ENCODE results near the gene THAP3. TPM values are rescaled to one million over a fixed set of nuclear protein-coding genes. Genes with fewer than 3 reads are reported as not detected.

The THAP3 gene
- total and polyA plus RNA-seq, 9 of the 15 experiments (the other 6 are each of a cell fraction or from before 2014, with no cell fraction given), result 1.9 to 31.2 (median 18.2) TPM

DNA sequence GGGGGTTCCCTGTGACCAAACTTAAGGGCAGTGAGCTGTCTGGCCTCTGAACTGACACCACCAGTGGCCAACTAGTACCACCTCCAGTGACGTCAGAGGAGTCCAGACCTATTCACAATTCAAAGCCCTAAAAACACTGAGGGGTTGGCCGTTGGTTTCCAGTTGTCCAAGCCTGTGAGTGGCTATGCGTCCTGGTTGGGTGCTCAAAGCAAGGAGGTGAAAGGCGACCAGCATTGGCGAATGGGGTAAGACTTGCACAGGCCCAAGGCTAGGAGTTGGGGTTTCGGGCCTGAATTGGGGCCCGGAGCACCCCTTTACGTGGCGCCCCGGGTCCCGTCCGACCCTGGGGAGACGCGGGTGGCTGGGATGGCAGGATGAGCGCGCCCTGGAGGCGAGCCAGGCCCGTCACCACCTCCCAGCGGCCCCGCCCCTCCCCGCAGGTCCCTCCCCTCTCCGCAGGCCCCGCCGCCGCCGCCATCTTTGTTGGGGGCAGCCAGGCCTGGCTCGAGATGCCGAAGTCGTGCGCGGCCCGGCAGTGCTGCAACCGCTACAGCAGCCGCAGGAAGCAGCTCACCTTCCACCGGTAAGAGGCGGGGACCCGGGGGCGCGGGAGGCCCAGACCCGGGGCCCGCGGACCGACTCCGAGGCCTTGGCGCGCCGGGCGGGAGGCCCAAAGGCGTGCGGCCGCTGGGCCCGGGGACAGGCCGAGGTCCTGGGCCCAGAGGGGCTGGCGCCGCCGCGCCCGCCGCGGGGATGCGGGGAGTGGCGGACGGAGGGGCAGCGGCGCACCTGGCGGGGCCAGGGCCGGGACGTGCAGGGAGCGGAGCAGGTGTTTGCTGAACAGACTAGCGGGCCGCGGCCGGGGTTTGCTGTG is at the start of gene THAP3 (continued):
- TF ChIP-seq, protein P1, sequence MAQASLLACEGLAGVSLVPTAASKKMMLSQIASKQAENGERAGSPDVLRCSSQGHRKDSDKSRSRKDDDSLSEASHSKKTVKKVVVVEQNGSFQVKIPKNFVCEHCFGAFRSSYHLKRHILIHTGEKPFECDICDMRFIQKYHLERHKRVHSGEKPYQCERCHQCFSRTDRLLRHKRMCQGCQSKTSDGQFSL (CRISPR knock-in tag; IDR thresholded peaks at IDR 0.05), result no peak; the same call in 1 of the 2 replicates
- TF ChIP-seq, protein P1 (tag; IDR thresholded peaks at IDR 0.05), result no peak
- TF ChIP-seq ZBED1 (IDR thresholded peaks at IDR 0.05) (peak; percentile 15; the same call in 1 of the 2 replicates), ATF1 (CRISPR knock-in tag; IDR thresholded peaks at IDR 0.05) (peak; percentile 47; the same call in 1 of the 2 replicates), ATF1 (tag; IDR thresholded peaks at IDR 0.05) (peak; percentile 94), SUPT5H (IDR thresholded peaks at IDR 0.05) (peak; percentile 83), ZNF431 (CRISPR knock-in tag; IDR thresholded peaks at IDR 0.05) (0 out of 2 replicates have a peak, but pooled peaks have one; percentile 39), NRF1 (conservative IDR thresholded peaks at IDR 0.05 in 1 of 2, IDR thresholded peaks at IDR 0.05 in 1 of 2) (peak; percentile 31 to 41; a peak in 2 of 4 replicates), TCF15 (CRISPR knock-in tag; IDR thresholded peaks at IDR 0.05) (no peak), POLR2A (conservative IDR thresholded peaks at IDR 0.05) (peak; percentile 79), ZNF586 (CRISPR knock-in tag; conservative IDR thresholded peaks at IDR 0.05) (no peak), HDAC1 (IDR thresholded peaks at IDR 0.05) (peak in 1 of 2 experiments; percentile 67; a peak in 1 of 4 replicates), ZNF445 (CRISPR knock-in tag; IDR thresholded peaks at IDR 0.05; ENCODE audit: low read depth) (no peak), ZNF695 (CRISPR knock-in tag; IDR thresholded peaks at IDR 0.05) (no peak), KDM5B (IDR thresholded peaks at IDR 0.05; ENCODE audit: insufficient replicate concordance, low read depth, low read length) (peak; percentile 37), STAT5B (CRISPR knock-in tag; IDR thresholded peaks at IDR 0.05) (no peak), ZNF212 (CRISPR knock-in tag; IDR thresholded peaks at IDR 0.05) (no peak), XRCC5 (IDR thresholded peaks at IDR 0.05; ENCODE audit: low read depth, low read length) (no peak), RBM39 (optimal IDR thresholded peaks at IDR 0.05; ENCODE audit: low read depth, low read length) (no peak)
- TF ChIP-seq, protein P2, sequence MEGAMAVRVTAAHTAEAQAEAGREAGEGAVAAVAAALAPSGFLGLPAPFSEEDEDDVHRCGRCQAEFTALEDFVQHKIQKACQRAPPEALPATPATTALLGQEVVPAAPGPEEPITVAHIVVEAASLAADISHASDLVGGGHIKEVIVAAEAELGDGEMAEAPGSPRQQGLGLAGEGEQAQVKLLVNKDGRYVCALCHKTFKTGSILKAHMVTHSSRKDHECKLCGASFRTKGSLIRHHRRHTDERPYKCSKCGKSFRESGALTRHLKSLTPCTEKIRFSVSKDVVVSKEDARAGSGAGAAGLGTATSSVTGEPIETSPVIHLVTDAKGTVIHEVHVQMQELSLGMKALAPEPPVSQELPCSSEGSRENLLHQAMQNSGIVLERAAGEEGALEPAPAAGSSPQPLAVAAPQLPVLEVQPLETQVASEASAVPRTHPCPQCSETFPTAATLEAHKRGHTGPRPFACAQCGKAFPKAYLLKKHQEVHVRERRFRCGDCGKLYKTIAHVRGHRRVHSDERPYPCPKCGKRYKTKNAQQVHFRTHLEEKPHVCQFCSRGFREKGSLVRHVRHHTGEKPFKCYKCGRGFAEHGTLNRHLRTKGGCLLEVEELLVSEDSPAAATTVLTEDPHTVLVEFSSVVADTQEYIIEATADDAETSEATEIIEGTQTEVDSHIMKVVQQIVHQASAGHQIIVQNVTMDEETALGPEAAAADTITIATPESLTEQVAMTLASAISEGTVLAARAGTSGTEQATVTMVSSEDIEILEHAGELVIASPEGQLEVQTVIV (CRISPR knock-in tag; IDR thresholded peaks at IDR 0.05; ENCODE audit: borderline replicate concordance), result no peak
- TF ChIP-seq, protein P3, sequence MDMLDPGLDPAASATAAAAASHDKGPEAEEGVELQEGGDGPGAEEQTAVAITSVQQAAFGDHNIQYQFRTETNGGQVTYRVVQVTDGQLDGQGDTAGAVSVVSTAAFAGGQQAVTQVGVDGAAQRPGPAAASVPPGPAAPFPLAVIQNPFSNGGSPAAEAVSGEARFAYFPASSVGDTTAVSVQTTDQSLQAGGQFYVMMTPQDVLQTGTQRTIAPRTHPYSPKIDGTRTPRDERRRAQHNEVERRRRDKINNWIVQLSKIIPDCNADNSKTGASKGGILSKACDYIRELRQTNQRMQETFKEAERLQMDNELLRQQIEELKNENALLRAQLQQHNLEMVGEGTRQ (CRISPR knock-in tag; IDR thresholded peaks at IDR 0.05), result no peak
- TF ChIP-seq, protein P4, sequence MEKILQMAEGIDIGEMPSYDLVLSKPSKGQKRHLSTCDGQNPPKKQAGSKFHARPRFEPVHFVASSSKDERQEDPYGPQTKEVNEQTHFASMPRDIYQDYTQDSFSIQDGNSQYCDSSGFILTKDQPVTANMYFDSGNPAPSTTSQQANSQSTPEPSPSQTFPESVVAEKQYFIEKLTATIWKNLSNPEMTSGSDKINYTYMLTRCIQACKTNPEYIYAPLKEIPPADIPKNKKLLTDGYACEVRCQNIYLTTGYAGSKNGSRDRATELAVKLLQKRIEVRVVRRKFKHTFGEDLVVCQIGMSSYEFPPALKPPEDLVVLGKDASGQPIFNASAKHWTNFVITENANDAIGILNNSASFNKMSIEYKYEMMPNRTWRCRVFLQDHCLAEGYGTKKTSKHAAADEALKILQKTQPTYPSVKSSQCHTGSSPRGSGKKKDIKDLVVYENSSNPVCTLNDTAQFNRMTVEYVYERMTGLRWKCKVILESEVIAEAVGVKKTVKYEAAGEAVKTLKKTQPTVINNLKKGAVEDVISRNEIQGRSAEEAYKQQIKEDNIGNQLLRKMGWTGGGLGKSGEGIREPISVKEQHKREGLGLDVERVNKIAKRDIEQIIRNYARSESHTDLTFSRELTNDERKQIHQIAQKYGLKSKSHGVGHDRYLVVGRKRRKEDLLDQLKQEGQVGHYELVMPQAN (IDR thresholded peaks at IDR 0.05; ENCODE audit: borderline replicate concordance), result 0 out of 2 replicates have a peak, but pooled peaks have one; percentile 16

Data from K562 (cell line).